Neural cell (in vitro differentiated cells): ENCODE results near the gene NUP210L.

Source experiments
- CTCF ChIP-seq: fragments of 450-650 bp; IDR thresholded peaks from 2 replicates; pipeline ENCODE4 v1.5.1; 2014; ENCODE audit warnings: antibody characterized with exemption, mild to moderate bottlenecking, moderate library complexity; ENCODE audit not compliant: poor library complexity, severe bottlenecking
- TAF1 ChIP-seq: IDR thresholded peaks from 2 replicates; pipeline ENCODE4 v1.6.1; 2012; ENCODE audit warnings: low read depth

GRCh38 chr1:153951183-153951582, 203.7 kb downstream of the NUP210L start:
- TF ChIP-seq CTCF (no peak), TAF1 (no peak)
